ENCODE data around the gene CTDSPL. TPM values are rescaled to one million over a fixed set of nuclear protein-coding genes. Genes with fewer than 3 reads are reported as not detected.

The CTDSPL gene
- total and polyA plus RNA-seq, 10 of the 15 experiments (the other 5 are each of a cell fraction or from before 2014, with no cell fraction given), result 0.05 to 0.51 (median 0.18) TPM; not detected in 6

DNA sequence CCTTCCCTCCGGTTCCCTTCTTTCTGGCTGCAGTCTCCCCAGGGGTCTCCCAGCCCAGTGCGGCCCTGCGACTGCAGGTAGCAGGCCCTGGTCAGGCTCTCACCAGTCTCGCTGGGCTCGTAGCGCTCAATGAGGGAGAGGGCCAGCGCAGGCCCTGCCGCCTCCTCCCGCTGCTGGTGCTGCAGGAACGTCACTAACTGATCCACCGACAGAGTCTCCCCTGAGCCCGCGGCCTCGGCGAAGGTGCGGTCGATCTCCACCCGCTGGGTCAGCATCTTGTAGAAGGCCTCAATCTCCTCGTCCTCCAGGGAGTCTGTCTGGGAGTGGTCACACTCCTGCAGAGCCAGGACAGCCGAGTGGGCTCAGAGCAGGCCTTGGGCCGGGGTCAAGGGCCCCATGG lies 149.4 kb downstream of the CTDSPL start:
- no peaks in the 10 kb centered on the region; the same call in 2 of the 3 replicates for H3K9me3 ChIP-seq (replicated peaks; ENCODE audit: control insufficient read depth, insufficient read depth, low read length)
- DNase-seq (ENCODE audit: low read depth, low spot score), result no peak
- ChIA-PET CTCF (interaction anchor here (0.9 kb wide), 1 partner anchor 14 kb away, joined by 3 read pairs; no protein-coding TSS in a partner anchor), RAD21 (ENCODE audit: unreplicated experiment) (no interaction called here), SMC1A (ENCODE audit: uncharacterized antibody, unreplicated experiment) (no interaction called here), POLR2A (no interaction called here)
- no peak overlapping the region for H2AFZ ChIP-seq (ENCODE audit: control insufficient read depth, low read depth, low read length)
- FAIRE-seq, result no peak
- no peaks in the 10 kb centered on the region for H3K79me2 ChIP-seq (ENCODE audit: control insufficient read depth, insufficient read depth, low read length)
- H3K4me3 ChIP-seq, result no peak overlapping the region
- no TSS peak for BruUV-seq (replicated peaks)
- no peaks in the 10 kb centered on the region for H3K27me3 ChIP-seq (replicated peaks in 1 of 2; ENCODE audit: control insufficient read depth in 2 of 2, insufficient read depth in 2 of 2, low read length in 1 of 2)
- no peak overlapping the region for H3K9ac ChIP-seq (ENCODE audit: control insufficient read depth, insufficient read depth, low read length)
- in situ Hi-C loops (cut with MboI), result no loop called here
- 81% methylated on average over 21 of the region's 21 CpGs for WGBS (ENCODE audit: insufficient coverage, insufficient replicate concordance, low lambda C conversion rate, missing lambda C conversion rate)
- no peak overlapping the region for H3K27ac ChIP-seq (ENCODE audit: control insufficient read depth, insufficient read depth)
- no peak for ATAC-seq
- H3K36me3 ChIP-seq (ENCODE audit: control insufficient read depth in 2 of 2, insufficient read depth in 2 of 2, low read length in 1 of 2), result no peaks in the 10 kb centered on the region; a peak in 1 of 4 replicates
- no peaks in the 10 kb centered on the region for H4K20me1 ChIP-seq (ENCODE audit: control insufficient read depth, insufficient read depth)
- H3K4me2 ChIP-seq (ENCODE audit: control insufficient read depth, insufficient read depth), result no peak overlapping the region
- TF ChIP-seq NRF1 (conservative IDR thresholded peaks at IDR 0.05; ENCODE audit: low read depth, low read length), result no peak
- no peak for TF ChIP-seq JUNB (IDR thresholded peaks at IDR 0.05)
- TF ChIP-seq ZNF207 (IDR thresholded peaks at IDR 0.05; ENCODE audit: borderline replicate concordance), result no peak
- TF ChIP-seq, protein P1, sequence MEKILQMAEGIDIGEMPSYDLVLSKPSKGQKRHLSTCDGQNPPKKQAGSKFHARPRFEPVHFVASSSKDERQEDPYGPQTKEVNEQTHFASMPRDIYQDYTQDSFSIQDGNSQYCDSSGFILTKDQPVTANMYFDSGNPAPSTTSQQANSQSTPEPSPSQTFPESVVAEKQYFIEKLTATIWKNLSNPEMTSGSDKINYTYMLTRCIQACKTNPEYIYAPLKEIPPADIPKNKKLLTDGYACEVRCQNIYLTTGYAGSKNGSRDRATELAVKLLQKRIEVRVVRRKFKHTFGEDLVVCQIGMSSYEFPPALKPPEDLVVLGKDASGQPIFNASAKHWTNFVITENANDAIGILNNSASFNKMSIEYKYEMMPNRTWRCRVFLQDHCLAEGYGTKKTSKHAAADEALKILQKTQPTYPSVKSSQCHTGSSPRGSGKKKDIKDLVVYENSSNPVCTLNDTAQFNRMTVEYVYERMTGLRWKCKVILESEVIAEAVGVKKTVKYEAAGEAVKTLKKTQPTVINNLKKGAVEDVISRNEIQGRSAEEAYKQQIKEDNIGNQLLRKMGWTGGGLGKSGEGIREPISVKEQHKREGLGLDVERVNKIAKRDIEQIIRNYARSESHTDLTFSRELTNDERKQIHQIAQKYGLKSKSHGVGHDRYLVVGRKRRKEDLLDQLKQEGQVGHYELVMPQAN (conservative IDR thresholded peaks at IDR 0.05), result no peak
- no peak for TF ChIP-seq SPI1 (IDR thresholded peaks at IDR 0.05; ENCODE audit: borderline replicate concordance, insufficient read depth, low read depth, low read length)
- no peak for TF ChIP-seq RUNX3 (IDR thresholded peaks at IDR 0.05; ENCODE audit: low read length)
- no peak for TF ChIP-seq RBBP5 (conservative IDR thresholded peaks at IDR 0.05)
- TF ChIP-seq EZH2 (IDR thresholded peaks at IDR 0.05; ENCODE audit: borderline replicate concordance, control insufficient read depth, low read depth, low read length), result no peak
- TF ChIP-seq HDGF (IDR thresholded peaks at IDR 0.05), result no peak
- no peak for TF ChIP-seq EGR1 (IDR thresholded peaks at IDR 0.05; ENCODE audit: borderline replicate concordance in 1 of 2, low read depth in 2 of 2, low read length in 2 of 2)
- no peak for TF ChIP-seq POU2F2 (IDR thresholded peaks at IDR 0.05; ENCODE audit: borderline replicate concordance, low read depth, low read length)
- TF ChIP-seq, protein P2, sequence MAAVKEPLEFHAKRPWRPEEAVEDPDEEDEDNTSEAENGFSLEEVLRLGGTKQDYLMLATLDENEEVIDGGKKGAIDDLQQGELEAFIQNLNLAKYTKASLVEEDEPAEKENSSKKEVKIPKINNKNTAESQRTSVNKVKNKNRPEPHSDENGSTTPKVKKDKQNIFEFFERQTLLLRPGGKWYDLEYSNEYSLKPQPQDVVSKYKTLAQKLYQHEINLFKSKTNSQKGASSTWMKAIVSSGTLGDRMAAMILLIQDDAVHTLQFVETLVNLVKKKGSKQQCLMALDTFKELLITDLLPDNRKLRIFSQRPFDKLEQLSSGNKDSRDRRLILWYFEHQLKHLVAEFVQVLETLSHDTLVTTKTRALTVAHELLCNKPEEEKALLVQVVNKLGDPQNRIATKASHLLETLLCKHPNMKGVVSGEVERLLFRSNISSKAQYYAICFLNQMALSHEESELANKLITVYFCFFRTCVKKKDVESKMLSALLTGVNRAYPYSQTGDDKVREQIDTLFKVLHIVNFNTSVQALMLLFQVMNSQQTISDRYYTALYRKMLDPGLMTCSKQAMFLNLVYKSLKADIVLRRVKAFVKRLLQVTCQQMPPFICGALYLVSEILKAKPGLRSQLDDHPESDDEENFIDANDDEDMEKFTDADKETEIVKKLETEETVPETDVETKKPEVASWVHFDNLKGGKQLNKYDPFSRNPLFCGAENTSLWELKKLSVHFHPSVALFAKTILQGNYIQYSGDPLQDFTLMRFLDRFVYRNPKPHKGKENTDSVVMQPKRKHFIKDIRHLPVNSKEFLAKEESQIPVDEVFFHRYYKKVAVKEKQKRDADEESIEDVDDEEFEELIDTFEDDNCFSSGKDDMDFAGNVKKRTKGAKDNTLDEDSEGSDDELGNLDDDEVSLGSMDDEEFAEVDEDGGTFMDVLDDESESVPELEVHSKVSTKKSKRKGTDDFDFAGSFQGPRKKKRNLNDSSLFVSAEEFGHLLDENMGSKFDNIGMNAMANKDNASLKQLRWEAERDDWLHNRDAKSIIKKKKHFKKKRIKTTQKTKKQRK (IDR thresholded peaks at IDR 0.05; ENCODE audit: low read depth, low read length), result no peak
- TF ChIP-seq CBX3 (IDR thresholded peaks at IDR 0.05; ENCODE audit: borderline replicate concordance, low read depth), result no peak
- H3K4me1 ChIP-seq (ENCODE audit: control insufficient read depth, insufficient read depth, low read length), result no peaks in the 10 kb centered on the region
- intact Hi-C loops (cut with micrococcal nuclease; ENCODE audit: unreplicated experiment), result no loop called here

Measured in GM12878 (cell line).